DOHH2 (cell line): ENCODE measurements around the gene PHLPP1.

Source experiments
- H3F3A ChIP-seq: fragments of 200-600 bp; sonication (generic), shearing (Covaris generic); 2 replicates; pipeline ENCODE4 v1.6.0; 2016; ENCODE audit warnings: antibody characterized with exemption, mild to moderate bottlenecking; ENCODE audit not compliant: control insufficient read depth, insufficient read depth
- H3K27ac ChIP-seq: fragments of 200-600 bp; sonication (generic); 2 replicates; pipeline ENCODE4 v1.5.1; 2014; ENCODE audit warnings: low read depth, mild to moderate bottlenecking, low read length, moderate library complexity
- H3K27me3 ChIP-seq: fragments of 200-600 bp; sonication (generic); 2 replicates; pipeline ENCODE4 v1.6.1; 2014; ENCODE audit warnings: mild to moderate bottlenecking, low read length, mixed read lengths; ENCODE audit not compliant: control insufficient read depth
- H3K36me3 ChIP-seq: fragments of 200-600 bp; sonication (generic); 2 replicates; pipeline ENCODE4 v1.6.1; 2014; ENCODE audit warnings: mild to moderate bottlenecking, low read length, moderate library complexity, mixed read lengths; ENCODE audit not compliant: control insufficient read depth
- H3K4me1 ChIP-seq: fragments of 200-600 bp; sonication (generic); 2 replicates; pipeline ENCODE4 v1.6.1; 2014; ENCODE audit warnings: mild to moderate bottlenecking, low read length, mixed read lengths; ENCODE audit not compliant: control insufficient read depth
- H3K4me2 ChIP-seq: fragments of 200-600 bp; sonication (generic); 2 replicates; pipeline ENCODE4 v1.6.0; 2014; ENCODE audit warnings: mild to moderate bottlenecking, low read length, moderate library complexity
- H3K4me3 ChIP-seq: fragments of 200-600 bp; sonication (generic); 2 replicates; pipeline ENCODE4 v1.5.1; 2014; ENCODE audit warnings: mild to moderate bottlenecking, low read length, mixed read lengths
- H3K79me2 ChIP-seq: fragments of 200-600 bp; sonication (generic); 2 replicates; pipeline ENCODE4 v1.6.1; 2014; ENCODE audit warnings: mild to moderate bottlenecking, low read length, mixed read lengths; ENCODE audit not compliant: control insufficient read depth
- H3K9me2 ChIP-seq: fragments of 200-600 bp; sonication (generic); replicated peaks from 2 replicates; pipeline ENCODE4 v1.6.1; 2014; ENCODE audit warnings: mild to moderate bottlenecking, low read length, mixed read lengths; ENCODE audit not compliant: control insufficient read depth
- H3K9me3 ChIP-seq: fragments of 200-600 bp; sonication (generic); 2 replicates; pipeline ENCODE4 v1.6.1; 2014; ENCODE audit warnings: antibody characterized with exemption, low read length, mixed read lengths; ENCODE audit not compliant: control insufficient read depth, insufficient read depth
- H4K20me1 ChIP-seq: fragments of 200-600 bp; sonication (generic); 2 replicates; pipeline ENCODE4 v1.6.0; 2014; ENCODE audit warnings: low read depth, mild to moderate bottlenecking, antibody characterized with exemption, low read length, moderate library complexity; ENCODE audit not compliant: control insufficient read depth, insufficient read depth
- CTCF ChIP-seq: fragments of 200-600 bp; sonication (generic); IDR thresholded peaks from one replicate; pipeline ENCODE4 v1.5.1; 2014; ENCODE audit warnings: antibody characterized with exemption, mild to moderate bottlenecking, low read depth, low read length; ENCODE audit not compliant: poor library complexity, severe bottlenecking
- EZH2phosphoT487 ChIP-seq: fragments of 200-600 bp; sonication (generic); IDR thresholded peaks from 2 replicates; pipeline ENCODE4 v1.6.1; 2017; ENCODE audit warnings: borderline replicate concordance, mild to moderate bottlenecking, antibody characterized with exemption, low read length, moderate library complexity, mixed read lengths

The PHLPP1 gene

GRCh38 chr18:62790871-62791772, 75.8 kb downstream of the PHLPP1 start:
- H3K9me3 ChIP-seq = no peaks in the 10 kb centered on the region
- 0 out of 2 replicates have a peak, but pooled peaks cover 3% of the 10 kb centered on the region for H4K20me1 ChIP-seq
- TF ChIP-seq EZH2phosphoT487 (no peak), CTCF (no peak)
- H3K9me2 ChIP-seq = no peaks in the 10 kb centered on the region
- H3K4me3 ChIP-seq = no peak overlapping the region
- H3K4me2 ChIP-seq = no peak overlapping the region
- H3F3A ChIP-seq = no peaks in the 10 kb centered on the region
- H3K27me3 ChIP-seq = no peaks in the 10 kb centered on the region
- H3K79me2 ChIP-seq = peaks cover 73% of the 10 kb centered on the region
- no peak overlapping the region for H3K27ac ChIP-seq
- peaks cover 8% of the 10 kb centered on the region for H3K4me1 ChIP-seq
- H3K36me3 ChIP-seq = no peaks in the 10 kb centered on the region

DNA sequence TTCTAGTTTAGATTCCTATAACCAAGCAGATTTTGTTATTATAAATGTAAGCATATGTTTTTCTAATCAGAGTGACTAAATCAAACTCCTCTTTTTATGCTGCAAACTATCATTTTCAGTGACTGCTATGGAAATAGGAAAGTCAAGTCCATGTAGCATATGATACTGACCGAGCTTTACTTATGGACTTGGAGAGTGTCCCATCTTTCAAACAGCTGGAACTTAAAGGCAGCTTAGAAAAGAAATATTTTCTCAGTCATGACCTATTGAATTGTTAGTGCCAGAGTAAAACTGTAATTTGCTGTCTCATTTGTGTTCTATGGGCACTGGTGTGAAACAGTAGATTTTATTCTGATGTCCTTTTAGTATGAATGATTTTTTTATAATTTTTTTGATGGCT, 76.7 kb downstream of the PHLPP1 start:
- no peaks in the 10 kb centered on the region for H3K27me3 ChIP-seq
- no peak overlapping the region for H3K27ac ChIP-seq
- no peak overlapping the region for H3K4me3 ChIP-seq
- no peak for TF ChIP-seq CTCF
- no peak for TF ChIP-seq EZH2phosphoT487
- H3K4me1 ChIP-seq = peaks cover 8% of the 10 kb centered on the region
- no peaks in the 10 kb centered on the region for H3K9me3 ChIP-seq
- H3K4me2 ChIP-seq = no peak overlapping the region
- 0 out of 2 replicates have a peak, but pooled peaks cover 3% of the 10 kb centered on the region for H4K20me1 ChIP-seq
- H3K79me2 ChIP-seq = peaks cover 74% of the 10 kb centered on the region
- H3K36me3 ChIP-seq = no peaks in the 10 kb centered on the region
- H3F3A ChIP-seq = no peaks in the 10 kb centered on the region
- no peaks in the 10 kb centered on the region for H3K9me2 ChIP-seq

- H3F3A ChIP-seq = no peaks in the 10 kb centered on the region
- no peak overlapping the region for H3K27ac ChIP-seq
- no peaks in the 10 kb centered on the region for H3K9me3 ChIP-seq
- no peak overlapping the region for H3K4me3 ChIP-seq
- H4K20me1 ChIP-seq = 0 out of 2 replicates have a peak, but pooled peaks cover 3% of the 10 kb centered on the region
- H3K79me2 ChIP-seq = peaks cover 64% of the 10 kb centered on the region
- peaks cover 26% of the 10 kb centered on the region for H3K4me1 ChIP-seq
- TF ChIP-seq CTCF (no peak), EZH2phosphoT487 (no peak)
- no peaks in the 10 kb centered on the region for H3K9me2 ChIP-seq
- H3K4me2 ChIP-seq = no peak overlapping the region
- H3K27me3 ChIP-seq = no peaks in the 10 kb centered on the region
- no peaks in the 10 kb centered on the region for H3K36me3 ChIP-seq
Measured at GRCh38 chr18:62795813-62796212, 80.5 kb downstream of the PHLPP1 start.
